Prostate gland (tissue), 2 donors: ENCODE data around the gene NOS1AP.

Source experiments
- CTCF ChIP-seq, 4 experiments: fragments of 200-600 bp in 2 of 4; fragments of 450-650 bp in 2 of 4; sonication (generic) in 2 of 4; IDR thresholded peaks; 1 replicate in 3 of 4; 2 replicates in 1 of 4; pipeline ENCODE4 v1.5.1; 2016 to 2019; ENCODE audit warnings: antibody characterized with exemption in 4 of 4, mild to moderate bottlenecking in 2 of 4, moderate library complexity in 2 of 4
- POLR2A ChIP-seq: fragments of 450-650 bp; IDR thresholded peaks from one replicate; pipeline ENCODE4 v1.6.1; 2016; ENCODE audit warnings: antibody characterized with exemption, mild to moderate bottlenecking
- POLR2AphosphoS5 ChIP-seq: sonication (generic); formaldehyde crosslinking; IDR thresholded peaks from one replicate; pipeline ENCODE4 v1.6.1; 2017; ENCODE audit warnings: antibody characterized with exemption

- TF ChIP-seq CTCF (IDR thresholded peaks at IDR 0.05) (no peak), POLR2A (no peak), POLR2AphosphoS5 (no peak)
Observed at GRCh38 chr1:162360874-162361260, 291.4 kb downstream of the NOS1AP start.
